SK-N-SH (cell line): ENCODE results near the gene TBC1D2.

ENCODE experiments used
- POLR2AphosphoS5 ChIP-seq: IDR thresholded peaks from 2 replicates; pipeline ENCODE4 v1.6.1; 2012; ENCODE audit warnings: low read depth, low read length
- RCOR1 ChIP-seq: fragments of 150-350 bp; IDR thresholded peaks from 2 replicates; pipeline ENCODE4 v1.6.1; 2017; ENCODE audit warnings: antibody characterized with exemption, low read length
- TAF1 ChIP-seq: IDR thresholded peaks from 2 replicates; pipeline ENCODE4 v1.6.1; 2012; ENCODE audit warnings: low read depth, mild to moderate bottlenecking, low read length, moderate library complexity, borderline replicate concordance
- YY1 ChIP-seq: IDR thresholded peaks from 2 replicates; pipeline ENCODE4 v1.4.0; 2012; ENCODE audit warnings: low read depth, mild to moderate bottlenecking
- TF ChIP-seq, protein P1 (sequence below): fragments of 200-600 bp; sonication (generic); IDR thresholded peaks from 2 replicates; pipeline ENCODE4 v1.6.1; 2017; ENCODE audit warnings: antibody characterized with exemption, mild to moderate bottlenecking, moderate library complexity
- TF ChIP-seq, protein P2 (sequence below): IDR thresholded peaks from 2 replicates; pipeline ENCODE4 v1.4.0; 2012; ENCODE audit warnings: low read depth

DNA sequence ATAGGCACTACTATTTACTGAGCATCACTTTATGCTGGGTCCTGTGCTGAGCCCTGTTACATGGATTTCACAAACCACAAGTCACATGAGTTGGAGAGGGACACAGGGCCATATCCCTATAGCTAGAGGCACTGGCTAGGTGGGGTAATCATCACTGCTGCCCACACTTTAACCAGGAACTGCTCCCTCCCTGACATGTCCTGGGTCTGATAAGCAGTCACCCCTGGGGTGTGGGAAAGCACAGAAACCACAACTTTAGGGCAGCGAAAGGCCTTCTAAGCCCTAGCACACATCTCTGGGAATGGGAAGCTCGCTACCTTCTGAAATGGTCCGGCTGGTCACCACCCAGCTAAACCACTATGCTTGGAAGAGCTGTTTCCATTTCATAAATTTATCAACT lies 15.0 kb downstream of the TBC1D2 start:
- TF ChIP-seq POLR2AphosphoS5 (no peak), RCOR1 (no peak), TAF1 (no peak), YY1 (no peak)
- TF ChIP-seq, protein P1, sequence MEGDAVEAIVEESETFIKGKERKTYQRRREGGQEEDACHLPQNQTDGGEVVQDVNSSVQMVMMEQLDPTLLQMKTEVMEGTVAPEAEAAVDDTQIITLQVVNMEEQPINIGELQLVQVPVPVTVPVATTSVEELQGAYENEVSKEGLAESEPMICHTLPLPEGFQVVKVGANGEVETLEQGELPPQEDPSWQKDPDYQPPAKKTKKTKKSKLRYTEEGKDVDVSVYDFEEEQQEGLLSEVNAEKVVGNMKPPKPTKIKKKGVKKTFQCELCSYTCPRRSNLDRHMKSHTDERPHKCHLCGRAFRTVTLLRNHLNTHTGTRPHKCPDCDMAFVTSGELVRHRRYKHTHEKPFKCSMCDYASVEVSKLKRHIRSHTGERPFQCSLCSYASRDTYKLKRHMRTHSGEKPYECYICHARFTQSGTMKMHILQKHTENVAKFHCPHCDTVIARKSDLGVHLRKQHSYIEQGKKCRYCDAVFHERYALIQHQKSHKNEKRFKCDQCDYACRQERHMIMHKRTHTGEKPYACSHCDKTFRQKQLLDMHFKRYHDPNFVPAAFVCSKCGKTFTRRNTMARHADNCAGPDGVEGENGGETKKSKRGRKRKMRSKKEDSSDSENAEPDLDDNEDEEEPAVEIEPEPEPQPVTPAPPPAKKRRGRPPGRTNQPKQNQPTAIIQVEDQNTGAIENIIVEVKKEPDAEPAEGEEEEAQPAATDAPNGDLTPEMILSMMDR: no peak
- TF ChIP-seq, protein P2, sequence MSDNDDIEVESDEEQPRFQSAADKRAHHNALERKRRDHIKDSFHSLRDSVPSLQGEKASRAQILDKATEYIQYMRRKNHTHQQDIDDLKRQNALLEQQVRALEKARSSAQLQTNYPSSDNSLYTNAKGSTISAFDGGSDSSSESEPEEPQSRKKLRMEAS: no peak
